Measurements from ENCODE around the gene TNK2. TPM values are rescaled to one million over a fixed set of nuclear protein-coding genes. Genes with fewer than 3 reads are reported as not detected.

TNK2 gene
- polyA plus RNA-seq, 1 donor (not counting 4 experiments of a cell fraction or from before 2014, with no cell fraction given) = 15.8 TPM

- no peak overlapping the region for H3K9ac ChIP-seq (ENCODE audit: control insufficient read depth, extremely low read depth, insufficient read depth, low read length)
- H3K4me3 ChIP-seq (ENCODE audit: control insufficient read depth in 2 of 3, extremely low read depth in 1 of 3, insufficient read depth in 2 of 3, low read depth in 1 of 3, low read length in 3 of 3) = no peak overlapping the region
- peaks cover 26% of the 10 kb centered on the region for H3K4me1 ChIP-seq (ENCODE audit: control insufficient read depth, extremely low read depth, insufficient read depth, low read length)
Measured at GRCh38 chr3:195892105-195893043, 16.0 kb downstream of the TNK2 start.

GRCh38 chr3:195891431-195892104 is 16.8 kb downstream of the TNK2 start:
- no peak overlapping the region for H2AFZ ChIP-seq (ENCODE audit: control insufficient read depth, low read length)
- no peak overlapping the region for H3K4me3 ChIP-seq (ENCODE audit: control insufficient read depth in 2 of 3, extremely low read depth in 1 of 3, insufficient read depth in 2 of 3, low read depth in 1 of 3, low read length in 3 of 3)
- dilution Hi-C loops (cut with MboI; ENCODE audit: extremely low pct_ligation_motif_present, low sequenced_read_pairs) = no loop called here
- H3K27ac ChIP-seq (ENCODE audit: control insufficient read depth, insufficient read depth, low read length) = no peak overlapping the region
- TF ChIP-seq EZH2 (IDR thresholded peaks at IDR 0.05; ENCODE audit: low read length) (no peak), CTCF (optimal IDR thresholded peaks at IDR 0.05 in 1 of 3, IDR thresholded peaks at IDR 0.05 in 1 of 3, conservative IDR thresholded peaks at IDR 0.05 in 1 of 3; ENCODE audit: extremely low read depth in 1 of 3, insufficient read depth in 2 of 3, low read length in 3 of 3) (no peak)
- H3K36me3 ChIP-seq (ENCODE audit: control insufficient read depth in 2 of 2, extremely low read depth in 1 of 2, insufficient read depth in 2 of 2, low read length in 2 of 2) = peaks cover 14 to 17% of the 10 kb centered on the region in 2 experiments
- no peak overlapping the region for H3K9ac ChIP-seq (ENCODE audit: control insufficient read depth, extremely low read depth, insufficient read depth, low read length)
- FAIRE-seq = no peak
- no peak overlapping the region for H3K4me2 ChIP-seq (ENCODE audit: control insufficient read depth, extremely low read depth, insufficient read depth, low read depth, low read length)
- no peaks in the 10 kb centered on the region for H3K9me3 ChIP-seq (ENCODE audit: control insufficient read depth, low read depth, low read length)
- peaks cover 70% of the 10 kb centered on the region for H3K79me2 ChIP-seq (ENCODE audit: control insufficient read depth, insufficient read depth, low read length)
- H3K9me1 ChIP-seq (ENCODE audit: control insufficient read depth, extremely low read depth, insufficient read depth, low read length) = peaks cover 1% of the 10 kb centered on the region
- H3K27me3 ChIP-seq (ENCODE audit: control insufficient read depth, extremely low read depth, insufficient read depth, low read length) = no peaks in the 10 kb centered on the region
- H4K20me1 ChIP-seq (ENCODE audit: control insufficient read depth, extremely low read depth, insufficient read depth, low read length) = peaks cover 4% of the 10 kb centered on the region
- DNase-seq (ENCODE audit: low read depth, low spot score) = no peak
- H3K4me1 ChIP-seq (ENCODE audit: control insufficient read depth, extremely low read depth, insufficient read depth, low read length) = peaks cover 19% of the 10 kb centered on the region

More at GRCh38 chr3:195892105-195893043, 16.0 kb downstream of the TNK2 start:
- H3K36me3 ChIP-seq (ENCODE audit: control insufficient read depth in 2 of 2, extremely low read depth in 1 of 2, insufficient read depth in 2 of 2, low read length in 2 of 2) = peaks cover 10 to 15% of the 10 kb centered on the region in 2 experiments
- no peak for TF ChIP-seq EZH2 (IDR thresholded peaks at IDR 0.05; ENCODE audit: low read length)
- dilution Hi-C loops (cut with MboI; ENCODE audit: extremely low pct_ligation_motif_present, low sequenced_read_pairs) = no loop called here
- peaks cover 65% of the 10 kb centered on the region for H3K79me2 ChIP-seq (ENCODE audit: control insufficient read depth, insufficient read depth, low read length)
- FAIRE-seq = no peak
- H3K27me3 ChIP-seq (ENCODE audit: control insufficient read depth, extremely low read depth, insufficient read depth, low read length) = no peaks in the 10 kb centered on the region
- H2AFZ ChIP-seq (ENCODE audit: control insufficient read depth, low read length) = no peak overlapping the region
- H3K27ac ChIP-seq (ENCODE audit: control insufficient read depth, insufficient read depth, low read length) = no peak overlapping the region
- peaks cover 4% of the 10 kb centered on the region for H4K20me1 ChIP-seq (ENCODE audit: control insufficient read depth, extremely low read depth, insufficient read depth, low read length)
- H3K4me2 ChIP-seq (ENCODE audit: control insufficient read depth, extremely low read depth, insufficient read depth, low read depth, low read length) = no peak overlapping the region
- DNase-seq (ENCODE audit: low read depth, low spot score) = no peak
- no peaks in the 10 kb centered on the region for H3K9me1 ChIP-seq (ENCODE audit: control insufficient read depth, extremely low read depth, insufficient read depth, low read length)
- H3K9me3 ChIP-seq (ENCODE audit: control insufficient read depth, low read depth, low read length) = no peaks in the 10 kb centered on the region

Data from keratinocyte (primary cell).